Progenitor cell of endocrine pancreas (in vitro differentiated cells): ENCODE measurements around the gene PIERCE2. TPM values are rescaled to one million over a fixed set of nuclear protein-coding genes. Genes with fewer than 3 reads are reported as not detected.
A peak's percentile ranks its signal among the peaks of the same experiment; 100 is the strongest.
"Not testable (repeated sequence)": the region's sequence is repeated elsewhere in the genome, so short reads cannot be mapped to it uniquely, and the experiment has no call there.

Experiments used
- DNase-seq: peaks from one replicate; pipeline ENCODE4 v3.0.0; 2021; ENCODE audit warnings: low spot score; ENCODE audit not compliant: unreplicated experiment
- H3K27ac Mint-ChIP-seq: 2 replicates; pipeline ENCODE4 v1.8.0; 2021; ENCODE audit warnings: mild to moderate bottlenecking, moderate library complexity, mixed read lengths
- H3K27me3 Mint-ChIP-seq: 2 replicates; pipeline ENCODE4 v1.8.0; 2021; ENCODE audit warnings: mixed read lengths
- H3K36me3 Mint-ChIP-seq: 2 replicates; pipeline ENCODE4 v1.8.0; 2022; ENCODE audit warnings: mixed read lengths; ENCODE audit not compliant: insufficient read depth
- H3K4me1 Mint-ChIP-seq: 2 replicates; pipeline ENCODE4 v1.8.0; 2021; ENCODE audit warnings: low read depth, mixed read lengths
- H3K4me3 Mint-ChIP-seq: 2 replicates; pipeline ENCODE4 v1.8.0; 2021; ENCODE audit warnings: low read depth, mild to moderate bottlenecking, moderate library complexity, mixed read lengths
- H3K9me3 Mint-ChIP-seq: 2 replicates; pipeline ENCODE4 v1.8.0; 2021; ENCODE audit warnings: low read depth, mixed read lengths
- total RNA-seq: library from RNA; stranded (reverse); gene quantifications from 2 replicates; pipeline ENCODE4 v1.2.1, GENCODE V29; 2021
- TF ChIP-seq, protein P1 (sequence below): fragments of 200-600 bp; sonication (generic); IDR thresholded peaks from one replicate; pipeline ENCODE4 v1.5.0; 2021; ENCODE audit warnings: antibody characterized with exemption, mild to moderate bottlenecking; ENCODE audit not compliant: unreplicated experiment

Gene PIERCE2
- total RNA-seq, 1 donor from 2014 or later, result 5.8 TPM

DNA sequence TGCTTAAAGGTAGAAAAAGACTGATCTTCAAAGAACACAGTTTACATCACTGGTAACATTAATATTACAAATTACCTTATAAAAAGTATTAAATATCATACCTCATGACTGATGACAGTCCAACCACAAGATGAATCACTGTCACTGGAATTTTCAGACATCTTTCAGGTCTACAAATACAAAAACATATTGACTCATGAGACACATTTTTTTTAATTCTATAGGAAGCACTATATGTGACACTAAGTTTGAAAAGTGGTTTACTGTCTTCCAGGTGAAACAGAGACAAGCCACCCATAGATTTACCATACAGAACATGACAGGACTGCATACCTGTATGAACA lies 19.1 kb upstream of the PIERCE2 start:
- no peaks in the 10 kb centered on the region for H3K9me3 Mint-ChIP-seq
- no peak overlapping the region for H3K27ac Mint-ChIP-seq
- peaks cover 14% of the 10 kb centered on the region for H3K36me3 Mint-ChIP-seq
- TF ChIP-seq, protein P1, sequence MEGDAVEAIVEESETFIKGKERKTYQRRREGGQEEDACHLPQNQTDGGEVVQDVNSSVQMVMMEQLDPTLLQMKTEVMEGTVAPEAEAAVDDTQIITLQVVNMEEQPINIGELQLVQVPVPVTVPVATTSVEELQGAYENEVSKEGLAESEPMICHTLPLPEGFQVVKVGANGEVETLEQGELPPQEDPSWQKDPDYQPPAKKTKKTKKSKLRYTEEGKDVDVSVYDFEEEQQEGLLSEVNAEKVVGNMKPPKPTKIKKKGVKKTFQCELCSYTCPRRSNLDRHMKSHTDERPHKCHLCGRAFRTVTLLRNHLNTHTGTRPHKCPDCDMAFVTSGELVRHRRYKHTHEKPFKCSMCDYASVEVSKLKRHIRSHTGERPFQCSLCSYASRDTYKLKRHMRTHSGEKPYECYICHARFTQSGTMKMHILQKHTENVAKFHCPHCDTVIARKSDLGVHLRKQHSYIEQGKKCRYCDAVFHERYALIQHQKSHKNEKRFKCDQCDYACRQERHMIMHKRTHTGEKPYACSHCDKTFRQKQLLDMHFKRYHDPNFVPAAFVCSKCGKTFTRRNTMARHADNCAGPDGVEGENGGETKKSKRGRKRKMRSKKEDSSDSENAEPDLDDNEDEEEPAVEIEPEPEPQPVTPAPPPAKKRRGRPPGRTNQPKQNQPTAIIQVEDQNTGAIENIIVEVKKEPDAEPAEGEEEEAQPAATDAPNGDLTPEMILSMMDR, result no peak
- peaks cover 5% of the 10 kb centered on the region for H3K4me1 Mint-ChIP-seq
- DNase-seq, result no peak
- H3K27me3 Mint-ChIP-seq, result no peaks in the 10 kb centered on the region
- H3K4me3 Mint-ChIP-seq, result no peak overlapping the region

DNA sequence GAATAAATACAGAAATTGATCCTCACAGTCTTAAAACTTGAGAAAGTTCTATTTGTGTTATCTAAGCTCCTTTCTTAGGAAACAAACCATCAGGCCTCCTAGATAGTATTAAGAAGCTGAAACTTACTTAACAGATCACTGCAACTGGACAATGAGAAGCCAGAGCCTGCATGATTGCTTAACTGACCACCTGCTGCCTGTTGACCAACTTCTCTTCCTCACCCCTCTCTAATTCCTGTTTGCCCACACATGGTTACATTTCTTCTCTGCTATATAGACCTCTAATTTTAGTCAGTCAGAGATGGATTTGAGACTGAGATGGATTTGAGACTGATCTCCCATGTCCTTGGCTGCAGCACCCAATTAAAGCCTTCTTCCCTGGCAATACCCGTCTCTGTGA lies 13.6 kb upstream of the PIERCE2 start:
- peak overlapping the region; percentile 57 for H3K27ac Mint-ChIP-seq
- no peak overlapping the region for H3K4me3 Mint-ChIP-seq
- TF ChIP-seq, protein P1, result no peak

DNA sequence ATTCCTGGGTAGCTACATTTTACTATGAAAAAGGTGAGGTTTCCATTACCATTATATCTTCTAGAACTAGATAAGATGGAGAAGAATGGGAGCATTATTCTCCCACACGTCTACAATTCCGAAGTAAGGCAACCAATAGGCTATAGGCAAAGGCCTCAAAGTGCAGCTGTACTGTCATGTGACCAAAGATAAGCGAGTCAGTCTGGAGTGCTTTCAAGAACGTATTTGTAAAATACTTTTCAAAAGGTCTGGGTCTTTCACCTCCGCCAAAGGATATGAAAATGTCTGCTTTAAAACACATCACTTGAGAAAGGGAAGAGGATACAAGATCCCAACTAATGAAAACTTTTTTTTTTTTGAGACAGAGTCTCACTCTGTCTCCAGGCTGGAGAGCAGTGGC lies 10.1 kb upstream of the PIERCE2 start:
- TF ChIP-seq, protein P1, result no peak
- Mint-ChIP-seq H3K4me1 (peaks cover 21% of the 10 kb centered on the region), H3K9me3 (peaks cover 22% of the 10 kb centered on the region), H3K27me3 (no peaks in the 10 kb centered on the region), H3K36me3 (peaks cover 27% of the 10 kb centered on the region), H3K4me3 (no peak overlapping the region), H3K27ac (no peak overlapping the region)
- no peak for DNase-seq

More for the DNA sequence above, 13.6 kb upstream of the PIERCE2 start:
- H3K9me3 Mint-ChIP-seq, result peaks cover 18% of the 10 kb centered on the region
- no peaks in the 10 kb centered on the region for H3K27me3 Mint-ChIP-seq
- no peak for DNase-seq
- H3K4me1 Mint-ChIP-seq, result peaks cover 16% of the 10 kb centered on the region
- peaks cover 23% of the 10 kb centered on the region for H3K36me3 Mint-ChIP-seq

DNA sequence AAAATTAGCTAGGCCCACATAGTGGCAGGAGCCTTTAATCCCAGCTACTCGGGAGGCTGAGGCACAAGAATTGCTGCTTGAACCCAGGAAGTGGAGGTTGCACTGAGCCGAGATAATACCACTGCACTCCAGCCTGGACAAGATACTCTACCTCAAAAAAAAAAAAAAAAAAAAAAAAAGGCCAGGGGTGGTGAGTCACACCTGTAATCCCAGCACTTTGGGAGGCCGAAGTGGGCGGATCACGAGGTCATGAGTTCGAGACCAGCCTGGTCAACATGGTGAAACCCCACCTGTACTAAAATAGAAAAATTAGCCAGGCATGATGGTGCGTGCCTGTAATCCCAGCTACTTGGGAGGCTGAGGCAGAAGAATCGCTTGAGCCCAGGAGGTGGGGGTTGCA lies 8.2 kb upstream of the PIERCE2 start:
- H3K27ac Mint-ChIP-seq, H3K4me3 Mint-ChIP-seq, DNase-seq, H3K27me3 Mint-ChIP-seq: not testable (repeated sequence)
- H3K9me3 Mint-ChIP-seq, result peaks cover 19% of the 10 kb centered on the region
- peaks cover 27% of the 10 kb centered on the region for H3K36me3 Mint-ChIP-seq
- peaks cover 14% of the 10 kb centered on the region for H3K4me1 Mint-ChIP-seq

DNA sequence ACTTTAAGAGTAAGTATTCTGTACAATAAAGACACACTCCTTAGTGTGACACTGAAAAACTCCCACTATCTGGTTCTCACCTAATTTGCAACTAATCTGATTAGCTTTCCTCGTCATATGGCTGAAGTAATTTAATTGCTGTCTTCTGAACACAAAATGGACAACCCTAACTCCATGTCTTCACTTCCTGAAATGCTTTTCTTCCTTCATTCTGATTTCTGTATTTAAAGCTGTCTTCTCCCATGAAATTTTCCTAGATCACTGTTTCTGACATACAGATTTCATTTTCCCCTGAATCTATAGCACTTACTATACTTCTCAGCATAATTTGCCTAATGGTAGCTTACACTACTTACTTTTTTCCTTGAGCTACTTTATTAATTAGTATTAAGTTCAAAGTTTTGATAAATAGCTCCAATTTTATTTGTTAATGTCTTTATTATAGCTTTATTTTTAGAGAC lies 6.5 kb upstream of the PIERCE2 start:
- Mint-ChIP-seq H3K4me3 (no peak overlapping the region), H3K36me3 (peaks cover 19% of the 10 kb centered on the region), H3K27ac (no peak overlapping the region), H3K4me1 (peaks cover 10% of the 10 kb centered on the region), H3K27me3 (no peaks in the 10 kb centered on the region), H3K9me3 (peaks cover 12% of the 10 kb centered on the region)
- TF ChIP-seq, protein P1, result no peak
- no peak for DNase-seq

DNA sequence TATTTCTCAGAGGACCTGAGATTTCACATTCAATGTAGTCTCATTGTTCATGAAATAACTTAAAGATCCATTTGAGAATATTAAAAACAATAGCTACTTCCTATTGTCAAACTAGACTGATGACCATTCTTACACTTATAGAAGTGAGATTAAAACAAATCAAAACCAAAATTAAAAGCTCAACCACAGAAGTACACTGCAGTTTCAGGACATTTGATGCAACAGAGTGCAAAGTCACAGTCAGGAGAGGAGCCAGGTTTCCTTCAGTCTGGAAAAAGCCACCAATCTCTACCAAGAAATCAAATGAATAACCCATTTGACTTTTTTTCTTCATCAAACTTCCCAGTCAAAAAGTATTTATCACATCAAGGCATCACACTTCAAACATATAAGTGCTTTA lies 5.6 kb upstream of the PIERCE2 start:
- no peak for DNase-seq
- Mint-ChIP-seq H3K27ac (no peak overlapping the region), H3K9me3 (peaks cover 7% of the 10 kb centered on the region), H3K36me3 (peaks cover 15% of the 10 kb centered on the region), H3K27me3 (no peaks in the 10 kb centered on the region), H3K4me3 (no peak overlapping the region), H3K4me1 (peaks cover 14% of the 10 kb centered on the region)
- TF ChIP-seq, protein P1, result no peak
